AG08396 (cell line): ENCODE results near the gene NOS1AP.

ENCODE experiments used
- DNase-seq: peaks from one replicate; pipeline ENCODE4 v3.0.0; 2012; ENCODE audit warnings: low spot score, mixed read lengths

Gene NOS1AP

DNA sequence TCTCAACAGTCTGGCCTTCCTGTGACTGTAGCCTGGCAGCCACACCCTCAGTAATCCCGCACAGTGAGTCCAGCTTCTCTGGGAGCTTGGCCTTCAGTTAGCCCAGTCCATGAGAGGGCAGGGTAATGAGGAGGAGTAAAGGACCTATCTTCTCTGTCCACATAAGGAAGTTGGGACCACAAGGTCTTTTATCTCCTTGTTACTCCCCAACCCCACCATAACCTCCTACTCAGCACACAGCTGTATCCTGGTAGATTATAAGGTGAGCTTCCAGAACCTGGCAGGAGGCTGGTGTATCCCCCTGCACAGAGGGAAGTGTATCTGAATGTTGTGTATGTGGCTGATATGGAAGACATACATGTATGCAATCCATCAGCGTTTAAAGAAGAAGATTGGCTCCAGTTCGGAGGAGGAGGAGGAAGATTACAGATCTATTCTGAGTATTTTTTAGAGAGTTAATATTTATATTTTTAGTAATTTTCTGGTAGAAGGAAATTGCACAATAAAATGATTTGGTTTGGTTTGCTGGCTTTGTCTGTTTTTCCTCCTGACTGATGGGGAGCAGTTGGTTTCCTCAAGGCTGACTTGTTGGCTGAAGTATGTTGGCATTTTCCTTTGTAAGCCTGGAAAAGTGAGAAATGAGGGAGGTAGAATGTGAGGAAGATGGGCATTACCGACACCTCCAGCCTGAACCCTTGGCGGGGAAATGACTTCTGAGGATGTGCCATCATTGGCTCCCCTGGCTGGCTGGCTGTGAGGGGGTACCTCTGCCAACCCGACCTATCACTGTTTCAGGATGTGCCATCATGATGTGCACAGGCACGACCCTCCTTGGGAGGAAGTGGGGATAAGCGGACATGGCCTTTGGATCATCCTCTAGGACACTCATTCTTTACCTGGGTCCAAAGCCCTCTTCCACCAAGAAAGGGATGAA is 317.1 kb downstream of the NOS1AP start:
- DNase-seq = no peak

DNA sequence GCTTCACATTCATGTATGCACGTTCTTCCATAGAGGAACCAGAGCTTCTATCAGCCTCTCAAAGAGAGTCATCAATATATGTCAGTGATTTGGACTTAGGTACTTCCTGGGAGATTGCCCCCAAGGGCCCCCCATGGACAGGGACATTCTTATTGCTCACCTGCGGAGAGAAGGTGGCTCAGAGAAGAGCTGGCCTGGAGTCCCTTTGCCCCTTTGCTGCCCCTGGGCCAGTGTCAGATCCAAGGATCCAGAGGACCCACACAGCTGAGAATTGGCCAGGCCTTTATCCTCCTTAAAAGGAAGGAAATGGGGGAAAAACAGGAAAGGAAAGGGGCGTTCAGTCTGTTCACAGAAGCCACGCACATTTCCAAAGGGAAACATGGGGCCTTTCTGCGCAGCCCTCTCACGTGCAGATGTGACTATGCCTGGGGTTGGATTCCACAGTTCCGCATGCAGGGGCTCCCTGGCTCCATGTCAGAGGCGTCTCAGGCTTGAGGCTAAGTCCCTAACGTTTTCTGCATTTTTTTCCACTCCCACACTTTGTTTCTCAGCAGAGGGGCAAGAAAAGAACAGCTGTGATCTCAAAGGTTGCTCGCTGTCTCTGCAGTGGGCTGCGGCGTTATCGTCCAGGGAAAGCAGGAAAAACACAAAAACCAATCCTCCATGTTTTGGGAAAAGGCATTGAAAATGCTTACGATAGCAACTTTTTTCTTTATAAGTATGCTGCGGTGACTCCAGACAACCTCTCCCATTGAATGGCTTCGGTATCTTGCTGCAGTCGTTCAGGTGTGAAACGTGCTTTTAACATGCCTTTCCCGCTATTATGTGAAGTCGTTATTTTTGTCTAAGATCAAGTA is 318.0 kb downstream of the NOS1AP start:
- DNase-seq = no peak

DNA sequence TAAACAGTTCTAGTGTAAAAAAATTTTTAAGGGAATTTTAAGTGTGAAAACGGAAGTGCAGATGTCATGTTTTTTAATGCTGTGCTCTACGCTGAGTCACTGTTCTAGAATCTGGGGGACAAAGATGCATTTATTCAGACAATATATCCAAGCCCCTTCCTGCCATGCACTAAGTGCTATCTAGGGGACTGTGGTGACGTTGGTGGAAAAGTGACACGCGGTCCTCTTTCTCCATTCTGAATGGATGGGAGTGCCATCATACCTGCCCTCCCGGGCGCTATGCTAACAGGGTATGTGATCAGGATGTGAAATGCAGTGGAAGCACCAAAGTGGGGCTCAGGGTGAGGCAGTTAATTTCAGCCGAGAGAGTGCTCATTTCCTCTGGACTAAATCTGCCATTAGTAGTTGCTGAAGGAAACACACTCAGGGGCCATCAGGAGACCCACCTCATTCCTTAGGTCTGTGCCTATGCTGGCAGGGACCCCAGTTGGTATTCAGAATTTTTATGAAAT is 318.6 kb downstream of the NOS1AP start:
- no peak for DNase-seq

GRCh38 chr1:162388615-162389014 is 319.1 kb downstream of the NOS1AP start:
- no peak for DNase-seq

DNA sequence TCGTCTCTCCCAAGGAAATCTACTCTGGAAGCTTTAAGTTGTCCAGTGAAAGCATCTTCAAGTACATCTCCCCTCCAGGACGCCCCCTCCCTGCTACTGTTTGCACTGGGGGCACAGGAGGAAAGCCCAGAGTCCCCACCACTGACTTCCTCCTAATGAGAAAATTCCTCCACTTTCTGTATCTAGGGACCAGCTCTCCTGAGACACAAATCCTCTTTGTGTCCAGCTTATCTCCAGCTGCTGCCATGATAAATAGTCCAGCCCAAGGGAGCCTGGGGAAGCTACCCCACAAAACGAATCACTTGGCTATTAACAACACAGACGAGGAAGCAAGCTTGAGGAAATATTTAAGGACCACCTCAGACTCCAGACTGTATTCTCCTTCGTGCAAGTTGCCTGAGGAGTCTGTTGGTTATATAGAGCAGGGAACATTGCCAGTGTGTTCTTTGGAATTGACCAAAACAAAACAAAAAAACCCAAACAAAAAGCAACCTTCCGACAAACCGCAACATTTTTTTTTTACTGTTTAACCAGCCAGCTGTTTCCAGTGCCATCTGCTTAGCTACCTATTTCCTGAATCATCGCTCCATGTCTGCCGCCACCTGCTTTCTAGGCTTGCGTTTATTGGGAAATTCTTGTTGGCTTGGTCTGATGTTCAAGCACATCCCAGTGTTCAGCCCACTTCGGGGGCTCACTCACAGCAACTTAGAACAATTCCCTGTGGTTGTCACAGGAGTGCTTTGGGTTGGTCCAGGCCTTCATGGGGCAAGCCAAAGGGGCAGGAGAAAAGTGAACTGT is 319.7 kb downstream of the NOS1AP start:
- no peak for DNase-seq

GRCh38 chr1:162389971-162390370 is 320.5 kb downstream of the NOS1AP start:
- no peak for DNase-seq

GRCh38 chr1:162390396-162391185 is 321.1 kb downstream of the NOS1AP start:
- no peak for DNase-seq

DNA sequence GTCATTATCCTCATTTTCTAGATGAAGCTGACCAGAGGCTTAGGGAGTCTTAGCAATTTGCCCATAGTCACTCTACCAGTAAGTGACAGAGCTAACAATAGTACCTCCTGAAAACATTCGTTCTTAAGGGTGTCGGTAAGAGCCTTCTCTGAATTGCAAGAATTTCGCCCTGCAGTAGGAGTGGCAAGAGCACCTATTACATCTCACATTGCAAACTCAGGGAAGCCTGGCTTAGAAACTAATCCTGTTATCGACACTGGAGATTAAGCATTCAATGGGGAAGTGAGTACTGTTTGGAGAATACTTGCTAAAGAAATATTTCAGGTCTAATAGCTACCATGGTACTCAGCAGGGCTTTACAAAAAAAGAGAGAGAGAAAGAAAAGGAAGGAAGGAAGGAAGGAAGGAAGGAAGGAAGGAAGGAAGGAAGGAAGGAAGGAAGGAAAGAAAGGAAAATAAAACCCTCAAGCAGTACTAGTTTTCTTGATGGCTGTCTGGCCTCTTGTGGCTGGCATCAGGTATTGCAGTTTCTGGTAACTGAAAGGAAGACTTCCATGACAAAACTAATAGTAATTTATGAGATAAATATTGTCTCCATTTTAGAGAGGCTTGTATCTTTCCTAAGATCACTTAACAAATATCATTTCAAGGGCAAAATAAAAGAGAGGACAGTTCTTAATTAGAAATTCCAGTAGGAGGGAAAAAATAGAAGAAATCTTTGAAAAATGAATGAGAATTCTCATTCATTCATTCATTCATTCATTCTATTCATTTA is 322.5 kb downstream of the NOS1AP start:
- peak; percentile 54 for DNase-seq

- no peak for DNase-seq
Observed at GRCh38 chr1:162396201-162396906, 326.9 kb downstream of the NOS1AP start.

DNA sequence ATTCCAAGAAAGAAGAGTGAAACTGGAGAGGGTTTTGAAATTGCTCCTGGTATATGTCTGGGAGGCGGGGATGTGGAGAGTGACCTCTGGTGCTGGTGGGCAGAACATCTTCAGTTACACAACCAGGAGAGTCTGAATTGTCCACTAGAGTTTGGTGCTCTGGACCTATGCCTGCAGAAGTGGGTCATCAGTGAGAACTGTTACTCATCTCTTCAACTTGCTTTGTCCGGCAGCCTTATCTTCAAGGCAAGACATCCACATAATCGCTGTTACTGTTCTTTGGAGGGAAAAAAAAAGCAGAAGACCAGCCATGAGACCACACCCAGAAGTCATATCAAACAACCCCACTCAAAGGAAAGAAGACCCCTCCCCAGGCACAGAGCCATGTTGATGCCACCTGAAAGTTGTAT is 327.6 kb downstream of the NOS1AP start:
- no peak for DNase-seq

DNA sequence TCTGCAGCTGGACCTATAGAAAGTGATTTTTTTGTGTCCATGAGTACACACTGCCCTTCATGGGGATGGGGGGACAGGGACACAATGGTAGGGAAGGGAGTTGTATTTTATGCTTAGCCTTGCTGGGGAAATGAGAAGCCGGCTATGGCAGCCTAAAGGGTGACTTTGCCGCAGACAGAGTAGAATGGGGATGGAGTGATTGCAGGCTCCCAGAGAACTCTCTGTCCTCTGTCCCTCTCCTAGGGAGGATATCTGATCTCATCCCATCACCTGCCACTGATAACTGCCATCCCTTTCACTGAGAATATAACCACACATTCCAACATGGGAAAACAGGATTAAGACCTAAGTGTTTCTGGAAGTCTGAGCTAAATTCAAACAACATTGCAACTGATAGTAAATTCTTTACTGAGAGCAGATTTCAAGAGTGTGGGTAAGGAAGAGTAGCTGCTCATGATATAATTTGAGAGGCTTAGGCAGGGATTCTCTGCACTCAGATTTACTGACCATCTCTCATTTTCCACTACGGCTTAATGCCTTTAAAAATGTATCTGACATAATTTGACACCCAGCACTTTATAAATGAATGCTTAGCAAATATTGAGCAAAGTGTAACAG is 328.6 kb downstream of the NOS1AP start:
- no peak for DNase-seq

DNA sequence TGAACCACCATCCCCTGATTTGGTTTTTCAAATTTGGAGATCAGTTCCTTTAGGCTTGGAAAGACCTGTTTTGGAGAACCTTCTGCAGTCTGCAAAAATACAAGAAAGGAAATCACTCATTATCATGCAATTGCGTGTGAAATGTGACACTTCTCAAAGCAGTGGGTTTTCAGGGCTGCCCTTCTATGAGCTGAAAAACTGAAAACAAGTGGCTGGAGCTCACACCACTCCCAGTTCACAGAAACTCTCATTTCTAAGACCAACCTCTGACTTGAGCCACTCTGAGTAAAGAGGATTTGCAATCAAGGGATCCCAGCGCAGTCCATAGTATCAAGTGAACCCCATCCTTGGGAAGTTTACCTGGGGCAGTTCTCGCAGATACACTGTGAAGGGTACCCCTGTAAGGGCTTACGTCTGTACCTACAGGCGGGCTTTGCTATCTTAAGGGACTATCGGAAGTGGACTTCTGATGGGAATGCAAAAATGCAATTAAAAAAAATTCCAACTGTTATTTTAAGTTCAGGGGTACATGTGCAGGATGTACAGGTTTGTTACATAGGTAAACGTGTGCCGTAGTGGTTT is 329.6 kb downstream of the NOS1AP start:
- no peak for DNase-seq

DNA sequence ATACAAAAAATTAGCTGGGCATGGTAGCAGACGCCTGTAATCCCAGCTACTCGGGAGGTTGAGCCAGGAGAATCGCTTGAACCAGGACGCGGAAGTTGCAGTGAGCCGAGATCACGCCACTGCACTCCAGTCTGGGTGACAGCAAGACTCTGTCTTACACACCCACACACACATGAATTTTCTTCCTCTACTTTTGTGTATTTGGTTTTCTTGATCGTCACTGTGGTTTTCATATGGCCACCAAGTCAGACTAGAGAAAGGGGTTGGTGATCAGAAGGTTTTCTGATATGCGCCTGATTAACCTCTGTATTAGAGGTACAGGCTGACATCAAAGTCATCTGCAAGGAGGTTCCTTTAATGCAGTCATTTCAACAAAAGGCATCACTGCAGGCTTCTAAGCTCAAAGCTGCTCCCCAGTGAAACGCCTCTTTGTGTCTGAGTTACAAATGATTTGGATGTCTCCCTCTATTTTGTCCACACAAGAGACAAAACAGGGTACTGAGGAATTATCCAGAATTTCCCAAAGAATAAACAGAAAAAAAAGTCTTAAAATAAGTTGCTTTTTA is 331.4 kb downstream of the NOS1AP start:
- no peak for DNase-seq

DNA sequence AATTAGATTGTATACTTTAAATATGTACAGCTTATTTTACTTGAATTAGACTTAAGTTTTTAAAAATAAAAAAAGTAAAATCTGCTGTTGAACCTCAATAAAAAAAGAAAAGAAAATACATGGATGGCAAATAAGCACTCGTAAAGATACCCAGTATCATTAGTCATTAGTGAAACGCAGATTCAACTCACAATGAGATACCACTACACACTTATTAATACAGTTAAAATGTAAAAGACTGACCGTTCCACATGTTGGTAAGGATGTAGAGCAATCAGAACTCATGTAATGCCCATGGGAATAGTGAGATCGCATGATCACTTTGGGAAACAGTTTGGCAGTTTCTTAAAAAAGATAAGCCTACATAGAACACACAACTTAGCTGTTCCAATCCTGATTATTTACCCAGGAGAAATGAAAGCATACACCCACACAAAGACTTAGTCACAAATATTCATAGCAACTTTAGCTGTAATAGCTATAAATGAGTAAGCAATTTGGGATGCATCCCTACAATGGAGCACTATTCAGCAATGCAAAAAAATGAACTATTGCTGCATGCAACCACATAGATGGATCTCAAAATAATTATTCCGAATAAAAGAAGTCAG is 335.2 kb downstream of the NOS1AP start:
- no peak for DNase-seq

GRCh38 chr1:162405800-162406199 is 336.3 kb downstream of the NOS1AP start:
- no peak for DNase-seq

GRCh38 chr1:162406811-162407210 is 337.3 kb downstream of the NOS1AP start:
- DNase-seq = no peak

- no peak for DNase-seq
Observed at GRCh38 chr1:162407539-162407938, 338.0 kb downstream of the NOS1AP start.

GRCh38 chr1:162412002-162412401 is 342.5 kb downstream of the NOS1AP start, which contains the start of gene SH2D1B:
SH2D1B (minus strand) TSS chr1:162412136; CDS start chr1:162412016, 120 bp downstream.
- DNase-seq = no peak
